NCI-H524 (cell line): ENCODE measurements around the gene C1R.
"Not testable (repeated sequence)": the region's sequence is repeated elsewhere in the genome, so short reads cannot be mapped to it uniquely, and the experiment has no call there.

Source experiments
- DNase-seq, 2 experiments: peaks; one replicate each; lab custom pipeline; 2025; lab: John Stamatoyannopoulos, UW

C1R gene

DNA sequence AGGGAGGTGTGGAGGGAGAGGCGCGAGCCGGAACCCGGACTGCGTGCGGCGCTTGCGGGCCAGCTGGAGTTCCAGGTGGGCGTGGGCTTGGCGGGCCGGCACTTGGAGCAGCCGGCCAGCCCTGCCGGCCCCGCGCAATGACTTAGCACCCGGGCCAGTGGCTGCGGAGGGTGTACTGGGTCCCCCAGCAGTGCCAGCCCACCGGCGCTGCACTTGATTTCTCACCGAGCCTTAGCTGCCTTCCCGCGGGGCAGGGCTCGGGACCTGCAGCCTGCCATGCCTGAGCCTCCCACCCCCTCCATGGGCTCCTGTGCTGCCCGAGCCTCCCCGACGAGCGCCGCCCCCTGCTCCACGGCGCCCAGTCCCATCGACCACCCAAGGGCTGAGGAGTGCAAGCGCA is 54.8 kb downstream of the C1R start:
- DNase-seq, result not testable (repeated sequence)

DNA sequence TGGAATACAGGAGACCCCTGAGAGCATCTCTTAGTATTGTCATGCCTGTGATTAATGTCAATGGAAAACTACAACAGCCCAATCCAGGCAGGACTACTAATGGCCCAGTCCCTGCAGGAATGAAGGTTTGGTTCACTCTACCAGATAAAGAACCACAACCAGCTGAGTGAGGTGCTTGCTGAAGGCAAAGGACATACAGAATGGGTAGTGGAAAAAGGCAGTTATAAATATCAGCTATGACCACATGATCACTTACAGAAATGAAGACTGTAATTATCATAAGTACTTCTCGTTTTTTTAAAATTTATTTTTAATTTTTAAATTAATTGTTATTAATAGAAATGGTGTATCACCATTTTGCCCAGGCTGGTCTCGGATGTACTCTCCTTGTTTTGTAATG is 56.8 kb downstream of the C1R start:
- no peak for DNase-seq

DNA sequence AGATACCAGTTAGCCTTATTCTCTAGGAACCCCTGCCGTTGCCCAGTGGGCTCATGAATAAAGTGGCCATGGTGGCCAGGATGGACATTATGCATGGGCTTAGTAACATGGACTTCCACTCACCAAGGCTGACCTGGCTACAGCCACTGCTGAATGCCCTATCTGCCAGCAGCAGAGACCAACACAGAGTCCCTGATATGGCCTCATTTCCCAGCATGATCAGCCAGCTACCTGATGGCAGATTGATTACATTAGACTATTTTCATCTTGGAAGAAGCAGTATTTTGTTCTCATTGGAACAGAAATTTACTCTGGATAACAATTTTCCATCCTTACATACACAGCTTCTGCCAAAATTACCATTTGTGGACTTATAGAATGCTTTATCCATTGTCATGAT is 57.8 kb downstream of the C1R start:
- no peak for DNase-seq

DNA sequence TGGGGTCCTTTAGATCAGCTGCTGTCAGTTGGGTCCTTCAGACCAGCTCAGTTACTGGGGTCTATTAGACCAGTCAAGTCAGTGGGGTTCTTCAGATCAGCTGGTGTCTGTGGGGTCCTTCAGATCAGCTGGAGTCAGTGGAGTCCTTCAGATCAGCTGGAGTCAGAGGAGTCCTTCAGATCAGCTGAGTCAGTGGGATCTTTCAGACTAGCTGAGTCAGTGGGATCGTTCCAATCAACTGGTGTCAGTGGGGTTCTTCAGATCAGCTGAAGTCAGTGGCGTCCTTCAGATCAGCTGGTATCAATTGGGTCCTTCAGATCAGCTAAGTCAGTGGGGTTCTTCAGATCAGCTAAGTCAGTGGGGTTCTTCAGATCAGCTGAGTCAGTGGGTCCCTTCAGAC is 59.3 kb downstream of the C1R start:
- no peak for DNase-seq

DNA sequence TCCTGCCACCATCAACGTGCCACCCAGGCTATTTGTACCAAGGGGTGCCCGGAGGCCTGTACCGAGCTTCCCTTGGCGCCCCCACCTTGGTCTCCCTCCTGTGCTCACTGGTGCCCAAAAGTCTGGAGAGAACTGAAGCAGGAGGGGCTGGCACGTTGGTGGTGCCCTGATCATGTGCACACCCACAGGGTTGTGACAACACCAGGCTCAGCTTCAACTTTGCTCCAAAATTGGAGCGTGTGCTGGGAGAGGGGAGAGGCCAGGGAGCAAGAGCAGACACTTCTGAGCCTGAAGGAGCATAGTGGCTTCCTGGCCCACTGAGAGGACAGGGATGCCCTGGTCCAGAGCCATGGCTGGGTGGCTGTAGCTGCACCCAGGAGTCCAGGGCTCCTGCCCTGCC is 60.9 kb downstream of the C1R start:
- no peak for DNase-seq
